SKM-1 treated with dmso at 0.1 percent for 144 hours (cell line): ENCODE measurements around the gene RANGAP1.

ENCODE experiments used
- DNase-seq: peaks from one replicate; lab custom pipeline; 2025; ENCODE audit not compliant: unreplicated experiment; lab: John Stamatoyannopoulos, UW

Gene RANGAP1

GRCh38 chr22:41238570-41239442 is 47.2 kb downstream of the RANGAP1 start:
- DNase-seq: no peak

- peak; percentile 38 for DNase-seq
Measured at GRCh38 chr22:41237707-41238569, 48.0 kb downstream of the RANGAP1 start.

- DNase-seq: no peak
Measured at GRCh38 chr22:41237036-41237706, 48.8 kb downstream of the RANGAP1 start.

- no peak for DNase-seq
Measured at GRCh38 chr22:41234815-41235695, 50.9 kb downstream of the RANGAP1 start.

GRCh38 chr22:41231369-41231768 is 54.6 kb downstream of the RANGAP1 start:
- DNase-seq: no peak

- DNase-seq: no peak
Measured at GRCh38 chr22:41230401-41230785, 55.6 kb downstream of the RANGAP1 start.

GRCh38 chr22:41229730-41230400 is 56.1 kb downstream of the RANGAP1 start:
- no peak for DNase-seq

GRCh38 chr22:41229215-41229614 is 56.8 kb downstream of the RANGAP1 start:
- DNase-seq: no peak

- DNase-seq: no peak
Measured at GRCh38 chr22:41226723-41227655, 59.0 kb downstream of the RANGAP1 start.

GRCh38 chr22:41223535-41223934 is 62.5 kb downstream of the RANGAP1 start:
- DNase-seq: no peak

GRCh38 chr22:41222846-41223507 is 63.0 kb downstream of the RANGAP1 start:
- no peak for DNase-seq

- peak; percentile 88 for DNase-seq
Measured at GRCh38 chr22:41217553-41218157, 68.3 kb downstream of the RANGAP1 start.

- no peak for DNase-seq
Measured at GRCh38 chr22:41216984-41217383, 69.0 kb downstream of the RANGAP1 start.

GRCh38 chr22:41215926-41216325 is 70.1 kb downstream of the RANGAP1 start:
- DNase-seq: no peak

- DNase-seq: no peak
Measured at GRCh38 chr22:41215409-41215808, 70.6 kb downstream of the RANGAP1 start.

GRCh38 chr22:41206719-41207118 is 79.3 kb downstream of the RANGAP1 start:
- DNase-seq: no peak

- DNase-seq: peak; percentile 97
Measured at GRCh38 chr22:41204992-41205900, 80.7 kb downstream of the RANGAP1 start, which contains the start of gene L3MBTL2. TSS of gene L3MBTL2 (plus strand) at chr22:41205312. CDS start at chr22:41205363, 51 bp downstream.
